ENCODE results near the gene SLC35F5. TPM values are rescaled to one million over a fixed set of nuclear protein-coding genes. Genes with fewer than 3 reads are reported as not detected.

Gene SLC35F5
- polyA plus RNA-seq, 1 donor (not counting 4 experiments of a cell fraction or from before 2014, with no cell fraction given), result 86.5 TPM

GRCh38 chr2:113760400-113760799 is 4.0 kb upstream of the SLC35F5 start:
- H3K4me1 ChIP-seq (ENCODE audit: control insufficient read depth, extremely low read depth, insufficient read depth, low read length), result peaks cover 7% of the 10 kb centered on the region
- no peaks in the 10 kb centered on the region for H3K27me3 ChIP-seq (ENCODE audit: control insufficient read depth, extremely low read depth, insufficient read depth, low read length)
- no peak overlapping the region for H3K4me3 ChIP-seq (ENCODE audit: control insufficient read depth in 2 of 3, extremely low read depth in 1 of 3, insufficient read depth in 2 of 3, low read depth in 1 of 3, low read length in 3 of 3)
- TF ChIP-seq, protein P1, sequence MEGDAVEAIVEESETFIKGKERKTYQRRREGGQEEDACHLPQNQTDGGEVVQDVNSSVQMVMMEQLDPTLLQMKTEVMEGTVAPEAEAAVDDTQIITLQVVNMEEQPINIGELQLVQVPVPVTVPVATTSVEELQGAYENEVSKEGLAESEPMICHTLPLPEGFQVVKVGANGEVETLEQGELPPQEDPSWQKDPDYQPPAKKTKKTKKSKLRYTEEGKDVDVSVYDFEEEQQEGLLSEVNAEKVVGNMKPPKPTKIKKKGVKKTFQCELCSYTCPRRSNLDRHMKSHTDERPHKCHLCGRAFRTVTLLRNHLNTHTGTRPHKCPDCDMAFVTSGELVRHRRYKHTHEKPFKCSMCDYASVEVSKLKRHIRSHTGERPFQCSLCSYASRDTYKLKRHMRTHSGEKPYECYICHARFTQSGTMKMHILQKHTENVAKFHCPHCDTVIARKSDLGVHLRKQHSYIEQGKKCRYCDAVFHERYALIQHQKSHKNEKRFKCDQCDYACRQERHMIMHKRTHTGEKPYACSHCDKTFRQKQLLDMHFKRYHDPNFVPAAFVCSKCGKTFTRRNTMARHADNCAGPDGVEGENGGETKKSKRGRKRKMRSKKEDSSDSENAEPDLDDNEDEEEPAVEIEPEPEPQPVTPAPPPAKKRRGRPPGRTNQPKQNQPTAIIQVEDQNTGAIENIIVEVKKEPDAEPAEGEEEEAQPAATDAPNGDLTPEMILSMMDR (optimal IDR thresholded peaks at IDR 0.05 in 1 of 3, IDR thresholded peaks at IDR 0.05 in 1 of 3, conservative IDR thresholded peaks at IDR 0.05 in 1 of 3; ENCODE audit: extremely low read depth in 1 of 3, insufficient read depth in 2 of 3, low read length in 3 of 3), result no peak
- no peak for TF ChIP-seq EZH2 (IDR thresholded peaks at IDR 0.05; ENCODE audit: low read length)
- H3K79me2 ChIP-seq (ENCODE audit: control insufficient read depth, insufficient read depth, low read length), result peaks cover 10% of the 10 kb centered on the region
- H4K20me1 ChIP-seq (ENCODE audit: control insufficient read depth, extremely low read depth, insufficient read depth, low read length), result no peaks in the 10 kb centered on the region
- no peaks in the 10 kb centered on the region for H3K36me3 ChIP-seq (ENCODE audit: control insufficient read depth in 2 of 2, extremely low read depth in 1 of 2, insufficient read depth in 2 of 2, low read length in 2 of 2)
- no peak overlapping the region for H3K9ac ChIP-seq (ENCODE audit: control insufficient read depth, extremely low read depth, insufficient read depth, low read length)
- no peaks in the 10 kb centered on the region for H3K9me1 ChIP-seq (ENCODE audit: control insufficient read depth, extremely low read depth, insufficient read depth, low read length)
- FAIRE-seq, result no peak
- no peak for DNase-seq (ENCODE audit: low read depth, low spot score)
- no peak overlapping the region for H3K27ac ChIP-seq (ENCODE audit: control insufficient read depth, insufficient read depth, low read length)
- H3K4me2 ChIP-seq (ENCODE audit: control insufficient read depth, extremely low read depth, insufficient read depth, low read depth, low read length), result no peak overlapping the region
- no peaks in the 10 kb centered on the region for H3K9me3 ChIP-seq (ENCODE audit: control insufficient read depth, low read depth, low read length)
- dilution Hi-C loops (cut with MboI; ENCODE audit: extremely low pct_ligation_motif_present, low sequenced_read_pairs), result no loop called here
- no peak overlapping the region for H2AFZ ChIP-seq (ENCODE audit: control insufficient read depth, low read length)

DNA sequence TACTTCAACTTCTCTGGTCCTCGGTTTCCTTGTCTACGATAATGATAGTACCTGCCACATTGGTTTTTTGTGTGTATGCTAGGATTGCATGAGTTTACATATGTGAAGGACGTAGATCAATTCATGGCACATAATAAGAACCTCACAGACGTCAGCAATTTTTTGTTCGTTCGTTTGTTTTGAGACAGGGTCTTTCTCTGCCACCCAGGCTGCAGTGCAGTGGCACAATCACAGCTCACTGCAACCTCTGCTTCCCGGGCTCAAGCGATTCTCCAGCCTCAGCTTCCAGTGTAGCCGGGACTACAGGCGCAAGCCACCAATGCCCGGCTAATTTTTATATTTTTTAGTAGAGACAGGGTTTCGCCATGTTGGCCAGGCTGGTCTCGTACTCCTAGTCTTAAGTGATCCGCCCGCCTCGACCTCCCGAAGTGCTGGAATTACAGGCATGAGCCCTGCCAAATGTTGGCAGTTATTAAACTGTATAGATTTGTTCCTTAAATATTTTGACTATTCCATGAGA is 756 bp upstream of the SLC35F5 start:
- dilution Hi-C loops (cut with MboI; ENCODE audit: extremely low pct_ligation_motif_present, low sequenced_read_pairs), result no loop called here
- H2AFZ ChIP-seq (ENCODE audit: control insufficient read depth, low read length), result peak overlapping the region; percentile 99
- no peaks in the 10 kb centered on the region for H3K36me3 ChIP-seq (ENCODE audit: control insufficient read depth in 2 of 2, extremely low read depth in 1 of 2, insufficient read depth in 2 of 2, low read length in 2 of 2)
- H3K9me1 ChIP-seq (ENCODE audit: control insufficient read depth, extremely low read depth, insufficient read depth, low read length), result no peaks in the 10 kb centered on the region
- H3K4me1 ChIP-seq (ENCODE audit: control insufficient read depth, extremely low read depth, insufficient read depth, low read length), result peaks cover 9% of the 10 kb centered on the region
- peak overlapping the region; percentile 97 for H3K27ac ChIP-seq (ENCODE audit: control insufficient read depth, insufficient read depth, low read length)
- H3K4me3 ChIP-seq (ENCODE audit: control insufficient read depth in 2 of 3, extremely low read depth in 1 of 3, insufficient read depth in 2 of 3, low read depth in 1 of 3, low read length in 3 of 3), result peak overlapping the region; percentile 66 to 97 (median 91)
- FAIRE-seq, result no peak
- H3K9ac ChIP-seq (ENCODE audit: control insufficient read depth, extremely low read depth, insufficient read depth, low read length), result peak overlapping the region; percentile 97
- TF ChIP-seq, protein P1 (optimal IDR thresholded peaks at IDR 0.05 in 1 of 3, IDR thresholded peaks at IDR 0.05 in 1 of 3, conservative IDR thresholded peaks at IDR 0.05 in 1 of 3; ENCODE audit: extremely low read depth in 1 of 3, insufficient read depth in 2 of 3, low read length in 3 of 3), result no peak
- TF ChIP-seq EZH2 (IDR thresholded peaks at IDR 0.05; ENCODE audit: low read length), result no peak
- no peaks in the 10 kb centered on the region for H4K20me1 ChIP-seq (ENCODE audit: control insufficient read depth, extremely low read depth, insufficient read depth, low read length)
- H3K79me2 ChIP-seq (ENCODE audit: control insufficient read depth, insufficient read depth, low read length), result peaks cover 25% of the 10 kb centered on the region
- no peak for DNase-seq (ENCODE audit: low read depth, low spot score)
- no peaks in the 10 kb centered on the region for H3K9me3 ChIP-seq (ENCODE audit: control insufficient read depth, low read depth, low read length)
- no peaks in the 10 kb centered on the region for H3K27me3 ChIP-seq (ENCODE audit: control insufficient read depth, extremely low read depth, insufficient read depth, low read length)
- H3K4me2 ChIP-seq (ENCODE audit: control insufficient read depth, extremely low read depth, insufficient read depth, low read depth, low read length), result peak overlapping the region; percentile 80
